WI38 (cell line): ENCODE data around the gene UMOD.

ENCODE experiments used
- H3K4me3 ChIP-seq: 2 replicates; pipeline ENCODE4 v1.5.1; 2011; ENCODE audit warnings: low read depth, mild to moderate bottlenecking, control low read depth, low read length
- TF ChIP-seq, protein P1 (sequence below): IDR thresholded peaks from 2 replicates; pipeline ENCODE4 v1.5.1; 2012; ENCODE audit warnings: low read depth, mild to moderate bottlenecking, control low read depth, low read length

The UMOD gene

DNA sequence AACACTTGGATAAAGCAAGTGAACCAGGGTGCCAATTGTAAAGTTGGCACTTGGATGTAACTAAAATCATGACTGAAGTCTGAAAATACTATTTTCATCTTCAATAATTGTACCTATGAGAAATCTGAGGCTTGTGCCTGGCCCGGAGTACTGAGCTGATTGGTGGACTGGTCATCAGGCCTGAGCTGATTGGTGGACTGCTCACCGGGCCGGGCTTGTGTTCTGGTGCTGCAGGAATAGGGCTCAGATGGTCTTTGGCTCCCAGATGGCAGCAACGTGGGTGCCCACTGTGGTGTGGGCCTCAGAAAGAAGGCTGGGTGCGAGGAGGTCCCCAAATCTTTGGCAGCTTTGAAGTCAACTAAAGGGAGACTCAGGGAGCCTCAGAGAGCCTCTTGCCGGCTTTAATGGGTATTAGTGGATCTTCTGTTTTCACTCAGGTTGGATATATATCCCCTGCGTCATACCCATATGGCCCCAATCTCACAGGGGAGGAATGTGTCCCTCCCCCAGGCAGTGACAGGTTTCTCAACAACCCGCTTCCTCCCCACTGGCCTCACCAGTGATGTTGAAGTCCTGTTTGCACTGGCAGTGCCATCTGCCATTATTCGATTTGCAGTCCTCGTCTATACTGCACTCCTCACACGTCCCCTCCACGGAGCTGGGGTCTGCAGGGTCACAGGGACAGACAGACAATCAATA, 4.7 kb downstream of the UMOD start:
- TF ChIP-seq, protein P1, sequence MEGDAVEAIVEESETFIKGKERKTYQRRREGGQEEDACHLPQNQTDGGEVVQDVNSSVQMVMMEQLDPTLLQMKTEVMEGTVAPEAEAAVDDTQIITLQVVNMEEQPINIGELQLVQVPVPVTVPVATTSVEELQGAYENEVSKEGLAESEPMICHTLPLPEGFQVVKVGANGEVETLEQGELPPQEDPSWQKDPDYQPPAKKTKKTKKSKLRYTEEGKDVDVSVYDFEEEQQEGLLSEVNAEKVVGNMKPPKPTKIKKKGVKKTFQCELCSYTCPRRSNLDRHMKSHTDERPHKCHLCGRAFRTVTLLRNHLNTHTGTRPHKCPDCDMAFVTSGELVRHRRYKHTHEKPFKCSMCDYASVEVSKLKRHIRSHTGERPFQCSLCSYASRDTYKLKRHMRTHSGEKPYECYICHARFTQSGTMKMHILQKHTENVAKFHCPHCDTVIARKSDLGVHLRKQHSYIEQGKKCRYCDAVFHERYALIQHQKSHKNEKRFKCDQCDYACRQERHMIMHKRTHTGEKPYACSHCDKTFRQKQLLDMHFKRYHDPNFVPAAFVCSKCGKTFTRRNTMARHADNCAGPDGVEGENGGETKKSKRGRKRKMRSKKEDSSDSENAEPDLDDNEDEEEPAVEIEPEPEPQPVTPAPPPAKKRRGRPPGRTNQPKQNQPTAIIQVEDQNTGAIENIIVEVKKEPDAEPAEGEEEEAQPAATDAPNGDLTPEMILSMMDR: no peak

DNA sequence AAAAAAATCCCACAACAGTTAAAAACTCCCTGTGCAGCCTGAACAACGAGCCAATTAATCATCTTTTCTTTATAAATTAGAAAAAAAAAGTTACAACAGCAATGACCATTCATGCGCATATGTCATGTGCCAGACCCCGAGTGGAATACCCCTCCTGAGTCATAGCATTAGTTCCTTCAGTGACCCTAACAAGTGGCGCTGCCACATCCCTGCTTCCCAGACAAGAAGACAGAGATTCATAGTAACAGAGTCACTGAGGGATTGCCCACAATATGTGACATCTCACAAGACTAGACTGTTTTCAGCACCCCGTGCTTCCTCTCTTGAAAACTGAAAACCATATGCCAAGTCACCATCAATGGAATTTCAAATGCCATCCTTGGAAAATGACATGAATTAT, 7.9 kb downstream of the UMOD start:
- TF ChIP-seq, protein P1: no peak

More for the DNA sequence above, 4.7 kb downstream of the UMOD start:
- H3K4me3 ChIP-seq: no peak overlapping the region

DNA sequence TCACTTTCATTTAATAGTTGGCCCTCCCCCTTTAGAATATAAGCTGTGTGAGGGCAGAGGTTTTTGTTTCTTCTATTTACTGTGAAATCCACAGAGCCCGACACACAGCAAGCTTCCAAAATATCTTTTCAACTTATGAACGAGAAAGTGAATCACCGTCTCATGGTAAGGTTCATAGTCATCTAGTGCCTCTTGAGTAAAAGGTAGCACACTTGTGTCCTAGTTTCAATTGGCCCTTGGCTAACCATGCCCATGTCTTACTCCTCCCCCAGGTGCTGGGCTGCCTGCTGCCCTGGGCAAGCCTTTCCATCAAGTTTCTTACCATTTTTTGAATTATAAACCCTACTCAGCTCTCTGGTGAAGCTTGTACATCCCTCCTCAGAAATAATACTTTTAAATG, 12.8 kb downstream of the UMOD start:
- TF ChIP-seq, protein P1: no peak
- no peak overlapping the region for H3K4me3 ChIP-seq

More for the DNA sequence above, 7.9 kb downstream of the UMOD start:
- H3K4me3 ChIP-seq: no peak overlapping the region

DNA sequence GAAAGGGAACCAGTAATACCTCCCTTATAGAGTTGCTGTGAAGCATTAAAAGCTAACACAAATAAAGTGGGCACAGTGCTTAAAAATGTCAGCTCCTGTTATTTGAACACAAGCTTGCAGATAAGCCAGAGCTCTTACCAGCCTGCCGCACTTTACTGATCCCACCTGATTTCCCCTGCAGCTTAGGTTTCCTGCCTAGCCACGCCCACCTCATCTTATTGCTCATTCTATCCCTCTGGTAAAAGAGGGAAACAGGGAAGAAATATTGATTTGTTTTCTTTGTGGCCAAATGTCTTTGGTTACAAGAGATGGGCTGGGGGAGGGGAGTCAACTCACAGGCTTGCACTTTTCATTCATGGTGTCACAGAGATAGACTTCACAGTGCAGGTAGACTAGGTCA, 15.6 kb downstream of the UMOD start:
- TF ChIP-seq, protein P1: no peak
- no peak overlapping the region for H3K4me3 ChIP-seq

DNA sequence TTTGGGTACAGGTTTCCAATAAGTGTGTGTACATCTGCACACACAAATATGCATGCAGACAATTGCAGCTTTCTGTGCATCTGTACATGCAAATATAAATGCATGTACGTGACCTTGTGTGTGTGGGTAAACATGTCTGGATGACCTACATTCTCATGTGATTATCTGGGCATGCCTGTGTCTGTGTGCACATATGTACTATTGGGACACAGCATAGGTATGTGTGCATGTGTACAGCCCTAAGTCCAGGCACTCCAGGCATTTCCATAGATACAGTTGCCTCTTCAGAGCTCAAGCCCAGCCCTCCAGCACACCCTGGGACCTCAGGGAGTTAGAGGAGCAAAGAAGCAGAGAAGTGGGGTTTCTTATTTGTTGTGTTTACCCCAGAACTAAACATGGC, 18.1 kb downstream of the UMOD start:
- TF ChIP-seq, protein P1: no peak
- H3K4me3 ChIP-seq: no peak overlapping the region

DNA sequence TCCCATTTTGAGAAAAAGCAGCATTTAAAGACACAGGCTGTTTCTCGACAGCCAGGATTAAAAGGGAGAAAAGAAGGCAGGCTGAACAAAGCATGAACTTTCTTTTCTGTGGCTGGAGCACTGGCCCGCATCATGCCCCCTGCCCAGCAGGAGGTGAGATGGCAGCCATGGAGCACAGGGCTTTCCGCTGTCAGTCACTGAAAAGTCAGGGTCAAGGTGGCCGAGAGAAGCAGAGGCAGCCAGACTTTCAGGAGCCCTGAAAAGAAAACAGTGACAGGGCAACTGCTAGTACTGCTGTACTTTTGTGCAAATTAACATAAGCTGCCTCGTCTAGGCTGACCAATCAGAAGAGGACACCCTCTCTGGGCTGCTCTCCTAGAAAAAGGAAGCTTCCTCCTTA, 19.4 kb downstream of the UMOD start:
- no peak overlapping the region for H3K4me3 ChIP-seq
- TF ChIP-seq, protein P1: no peak

DNA sequence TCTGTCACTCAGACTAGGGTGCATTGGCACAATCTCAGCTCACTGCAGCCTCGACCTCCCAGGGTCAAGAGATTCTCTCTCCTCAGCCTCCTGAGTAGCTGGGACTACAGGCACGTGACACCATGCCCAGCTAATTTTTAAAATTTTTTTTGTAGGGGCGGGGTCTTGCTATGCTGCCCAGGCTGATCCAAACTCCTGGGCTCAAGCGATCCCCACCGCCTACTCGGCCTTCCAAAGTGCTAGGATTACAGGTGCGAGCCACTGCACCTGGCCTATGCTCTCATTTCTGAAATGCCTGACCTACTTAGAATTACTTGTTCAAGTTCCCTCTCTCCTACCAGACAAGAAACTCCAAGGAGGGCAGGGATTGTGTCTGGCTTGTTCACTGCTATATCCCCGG, 20.1 kb downstream of the UMOD start:
- no peak overlapping the region for H3K4me3 ChIP-seq
- TF ChIP-seq, protein P1: no peak
